Rectal smooth muscle tissue (tissue), 1 donor: Measurements from ENCODE around the gene ZBTB40.

ENCODE experiments used
- H3K27ac ChIP-seq: one replicate; pipeline ENCODE4 v1.7.0; 2013; ENCODE audit warnings: low read depth, low read length, inconsistent platforms
- H3K27me3 ChIP-seq: one replicate; pipeline ENCODE4 v1.7.0; 2013; ENCODE audit warnings: low read length; ENCODE audit not compliant: control insufficient read depth, insufficient read depth
- H3K36me3 ChIP-seq: one replicate; pipeline ENCODE4 v1.7.0; 2013; ENCODE audit warnings: low read length; ENCODE audit not compliant: control insufficient read depth, insufficient read depth
- H3K4me1 ChIP-seq: one replicate; pipeline ENCODE4 v1.7.0; 2013; ENCODE audit warnings: low read length; ENCODE audit not compliant: control insufficient read depth, insufficient read depth
- H3K4me3 ChIP-seq: one replicate; pipeline ENCODE4 v1.7.0; 2013; ENCODE audit warnings: low read length
- H3K9ac ChIP-seq: one replicate; pipeline ENCODE4 v1.7.0; 2013; ENCODE audit warnings: low read length

The ZBTB40 gene

GRCh38 chr1:22484706-22485345 is 33.2 kb downstream of the ZBTB40 start:
- H3K9ac ChIP-seq: no peak overlapping the region
- H3K4me1 ChIP-seq: no peaks in the 10 kb centered on the region
- no peak overlapping the region for H3K27ac ChIP-seq
- peaks cover 2% of the 10 kb centered on the region for H3K36me3 ChIP-seq
- no peak overlapping the region for H3K4me3 ChIP-seq
- no peaks in the 10 kb centered on the region for H3K27me3 ChIP-seq

- Histone ChIP-seq H3K9ac (no peak overlapping the region), H3K4me1 (no peaks in the 10 kb centered on the region), H3K27me3 (no peaks in the 10 kb centered on the region)
Measured at GRCh38 chr1:22485431-22485830, 33.8 kb downstream of the ZBTB40 start.

GRCh38 chr1:22487781-22488180 is 36.1 kb downstream of the ZBTB40 start:
- no peaks in the 10 kb centered on the region for H3K27me3 ChIP-seq
- no peaks in the 10 kb centered on the region for H3K4me1 ChIP-seq
- H3K9ac ChIP-seq: no peak overlapping the region
- H3K4me3 ChIP-seq: no peak overlapping the region
- no peak overlapping the region for H3K27ac ChIP-seq
- H3K36me3 ChIP-seq: peaks cover 8% of the 10 kb centered on the region

More at GRCh38 chr1:22485431-22485830, 33.8 kb downstream of the ZBTB40 start:
- H3K4me3 ChIP-seq: no peak overlapping the region
- H3K27ac ChIP-seq: no peak overlapping the region
- peaks cover 8% of the 10 kb centered on the region for H3K36me3 ChIP-seq

- H3K36me3 ChIP-seq: peaks cover 8% of the 10 kb centered on the region
- no peak overlapping the region for H3K9ac ChIP-seq
- H3K4me3 ChIP-seq: no peak overlapping the region
- H3K27me3 ChIP-seq: no peaks in the 10 kb centered on the region
- no peak overlapping the region for H3K27ac ChIP-seq
- H3K4me1 ChIP-seq: no peaks in the 10 kb centered on the region
Measured at GRCh38 chr1:22488319-22488718, 36.7 kb downstream of the ZBTB40 start.

GRCh38 chr1:22489278-22489677 is 37.6 kb downstream of the ZBTB40 start:
- Histone ChIP-seq H3K27me3 (no peaks in the 10 kb centered on the region), H3K36me3 (peaks cover 8% of the 10 kb centered on the region), H3K4me3 (no peak overlapping the region), H3K9ac (no peak overlapping the region), H3K4me1 (no peaks in the 10 kb centered on the region), H3K27ac (no peak overlapping the region)

- Histone ChIP-seq H3K27ac (no peak overlapping the region), H3K4me1 (no peaks in the 10 kb centered on the region), H3K9ac (no peak overlapping the region), H3K4me3 (no peak overlapping the region), H3K36me3 (peaks cover 8% of the 10 kb centered on the region), H3K27me3 (no peaks in the 10 kb centered on the region)
Measured at GRCh38 chr1:22489823-22490222, 38.2 kb downstream of the ZBTB40 start.

- H3K27me3 ChIP-seq: no peaks in the 10 kb centered on the region
- no peaks in the 10 kb centered on the region for H3K4me1 ChIP-seq
- H3K27ac ChIP-seq: no peak overlapping the region
- peaks cover 8% of the 10 kb centered on the region for H3K36me3 ChIP-seq
- no peak overlapping the region for H3K4me3 ChIP-seq
- no peak overlapping the region for H3K9ac ChIP-seq
Measured at GRCh38 chr1:22490309-22490708, 38.7 kb downstream of the ZBTB40 start.

GRCh38 chr1:22491995-22492715 is 40.5 kb downstream of the ZBTB40 start:
- Histone ChIP-seq H3K27me3 (no peaks in the 10 kb centered on the region), H3K27ac (no peak overlapping the region), H3K9ac (no peak overlapping the region), H3K4me1 (no peaks in the 10 kb centered on the region), H3K4me3 (no peak overlapping the region), H3K36me3 (peaks cover 8% of the 10 kb centered on the region)

GRCh38 chr1:22494144-22494543 is 42.5 kb downstream of the ZBTB40 start:
- no peak overlapping the region for H3K27ac ChIP-seq
- H3K4me3 ChIP-seq: no peak overlapping the region
- peaks cover 8% of the 10 kb centered on the region for H3K36me3 ChIP-seq
- H3K9ac ChIP-seq: no peak overlapping the region
- H3K4me1 ChIP-seq: no peaks in the 10 kb centered on the region
- no peaks in the 10 kb centered on the region for H3K27me3 ChIP-seq

- H3K27me3 ChIP-seq: no peaks in the 10 kb centered on the region
- H3K9ac ChIP-seq: no peak overlapping the region
- H3K4me3 ChIP-seq: no peak overlapping the region
- no peak overlapping the region for H3K27ac ChIP-seq
- peaks cover 4% of the 10 kb centered on the region for H3K36me3 ChIP-seq
- H3K4me1 ChIP-seq: peaks cover 1% of the 10 kb centered on the region
Measured at GRCh38 chr1:22494943-22495579, 43.4 kb downstream of the ZBTB40 start.

- H3K4me3 ChIP-seq: no peak overlapping the region
- no peaks in the 10 kb centered on the region for H3K36me3 ChIP-seq
- H3K4me1 ChIP-seq: peaks cover 6% of the 10 kb centered on the region
- no peak overlapping the region for H3K27ac ChIP-seq
- H3K9ac ChIP-seq: no peak overlapping the region
- no peaks in the 10 kb centered on the region for H3K27me3 ChIP-seq
Measured at GRCh38 chr1:22496536-22497160, 45.0 kb downstream of the ZBTB40 start.

GRCh38 chr1:22498463-22498862 is 46.8 kb downstream of the ZBTB40 start:
- Histone ChIP-seq H3K27me3 (no peaks in the 10 kb centered on the region), H3K9ac (no peak overlapping the region), H3K4me3 (no peak overlapping the region), H3K27ac (no peak overlapping the region), H3K4me1 (peaks cover 6% of the 10 kb centered on the region), H3K36me3 (peaks cover 3% of the 10 kb centered on the region)
